ENCODE data around the gene MFNG.

The MFNG gene

DNA sequence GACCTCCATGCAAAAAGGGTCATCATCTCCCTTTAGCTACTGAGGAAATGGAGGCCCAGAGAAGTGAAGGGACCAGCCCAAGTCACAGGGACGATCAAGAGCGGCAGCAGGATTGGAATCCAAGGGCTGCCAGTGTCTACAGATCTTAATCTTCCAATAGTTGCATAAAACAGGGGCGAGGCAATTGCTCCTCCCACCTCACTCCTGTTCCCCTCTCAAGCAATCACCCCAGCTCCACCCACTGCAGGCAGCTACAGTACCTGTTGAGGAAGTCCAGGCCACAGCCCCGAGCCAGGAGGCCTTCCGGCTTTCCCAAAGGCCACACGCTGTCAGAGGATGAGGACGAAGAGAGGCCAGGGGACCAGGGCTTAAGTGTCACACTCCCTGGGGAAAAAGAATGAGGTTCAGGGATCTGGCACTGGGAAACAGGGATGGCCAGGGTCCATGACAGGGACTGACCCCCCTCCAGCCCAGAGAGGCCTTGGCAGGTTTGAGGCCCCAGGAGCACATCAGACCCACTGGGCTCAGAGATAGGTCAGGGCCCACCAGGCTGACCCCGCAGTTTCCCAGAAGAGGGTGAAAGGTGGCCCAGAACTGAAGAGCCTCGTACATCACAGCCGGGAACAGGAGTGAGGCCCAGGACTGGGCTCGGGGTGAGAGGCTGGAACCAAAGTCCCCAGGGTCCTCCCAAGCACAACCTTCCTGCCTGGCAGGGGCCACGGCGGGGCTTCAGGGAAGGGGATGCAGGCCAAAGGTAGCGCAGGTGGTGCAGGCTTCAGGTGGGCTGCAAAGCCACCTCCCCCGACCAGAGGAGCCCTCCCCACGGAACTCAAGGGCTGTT, 16.4 kb upstream of the MFNG start:
- Histone ChIP-seq H3K27ac (replicated peaks) (no peak overlapping the region), H3K4me3 (replicated peaks; ENCODE audit: insufficient read depth, low read length) (no peak overlapping the region), H3K27me3 (ENCODE audit: insufficient read depth, poor library complexity, severe bottlenecking) (peaks cover 11% of the 10 kb centered on the region)
- peak in 1 of 2 experiments; percentile 56 for DNase-seq (ENCODE audit: low read depth in 1 of 2, low spot score in 1 of 2)
- TF ChIP-seq SPI1 (IDR thresholded peaks at IDR 0.05; ENCODE audit: borderline replicate concordance, low read depth) (no peak), GABPA (IDR thresholded peaks at IDR 0.05; ENCODE audit: low read depth) (no peak), POLR2AphosphoS5 (IDR thresholded peaks at IDR 0.05; ENCODE audit: low read depth) (no peak)
- TF ChIP-seq, protein P1, sequence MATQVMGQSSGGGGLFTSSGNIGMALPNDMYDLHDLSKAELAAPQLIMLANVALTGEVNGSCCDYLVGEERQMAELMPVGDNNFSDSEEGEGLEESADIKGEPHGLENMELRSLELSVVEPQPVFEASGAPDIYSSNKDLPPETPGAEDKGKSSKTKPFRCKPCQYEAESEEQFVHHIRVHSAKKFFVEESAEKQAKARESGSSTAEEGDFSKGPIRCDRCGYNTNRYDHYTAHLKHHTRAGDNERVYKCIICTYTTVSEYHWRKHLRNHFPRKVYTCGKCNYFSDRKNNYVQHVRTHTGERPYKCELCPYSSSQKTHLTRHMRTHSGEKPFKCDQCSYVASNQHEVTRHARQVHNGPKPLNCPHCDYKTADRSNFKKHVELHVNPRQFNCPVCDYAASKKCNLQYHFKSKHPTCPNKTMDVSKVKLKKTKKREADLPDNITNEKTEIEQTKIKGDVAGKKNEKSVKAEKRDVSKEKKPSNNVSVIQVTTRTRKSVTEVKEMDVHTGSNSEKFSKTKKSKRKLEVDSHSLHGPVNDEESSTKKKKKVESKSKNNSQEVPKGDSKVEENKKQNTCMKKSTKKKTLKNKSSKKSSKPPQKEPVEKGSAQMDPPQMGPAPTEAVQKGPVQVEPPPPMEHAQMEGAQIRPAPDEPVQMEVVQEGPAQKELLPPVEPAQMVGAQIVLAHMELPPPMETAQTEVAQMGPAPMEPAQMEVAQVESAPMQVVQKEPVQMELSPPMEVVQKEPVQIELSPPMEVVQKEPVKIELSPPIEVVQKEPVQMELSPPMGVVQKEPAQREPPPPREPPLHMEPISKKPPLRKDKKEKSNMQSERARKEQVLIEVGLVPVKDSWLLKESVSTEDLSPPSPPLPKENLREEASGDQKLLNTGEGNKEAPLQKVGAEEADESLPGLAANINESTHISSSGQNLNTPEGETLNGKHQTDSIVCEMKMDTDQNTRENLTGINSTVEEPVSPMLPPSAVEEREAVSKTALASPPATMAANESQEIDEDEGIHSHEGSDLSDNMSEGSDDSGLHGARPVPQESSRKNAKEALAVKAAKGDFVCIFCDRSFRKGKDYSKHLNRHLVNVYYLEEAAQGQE (IDR thresholded peaks at IDR 0.05; ENCODE audit: insufficient replicate concordance, low read depth): no peak
- TF ChIP-seq, protein P2, sequence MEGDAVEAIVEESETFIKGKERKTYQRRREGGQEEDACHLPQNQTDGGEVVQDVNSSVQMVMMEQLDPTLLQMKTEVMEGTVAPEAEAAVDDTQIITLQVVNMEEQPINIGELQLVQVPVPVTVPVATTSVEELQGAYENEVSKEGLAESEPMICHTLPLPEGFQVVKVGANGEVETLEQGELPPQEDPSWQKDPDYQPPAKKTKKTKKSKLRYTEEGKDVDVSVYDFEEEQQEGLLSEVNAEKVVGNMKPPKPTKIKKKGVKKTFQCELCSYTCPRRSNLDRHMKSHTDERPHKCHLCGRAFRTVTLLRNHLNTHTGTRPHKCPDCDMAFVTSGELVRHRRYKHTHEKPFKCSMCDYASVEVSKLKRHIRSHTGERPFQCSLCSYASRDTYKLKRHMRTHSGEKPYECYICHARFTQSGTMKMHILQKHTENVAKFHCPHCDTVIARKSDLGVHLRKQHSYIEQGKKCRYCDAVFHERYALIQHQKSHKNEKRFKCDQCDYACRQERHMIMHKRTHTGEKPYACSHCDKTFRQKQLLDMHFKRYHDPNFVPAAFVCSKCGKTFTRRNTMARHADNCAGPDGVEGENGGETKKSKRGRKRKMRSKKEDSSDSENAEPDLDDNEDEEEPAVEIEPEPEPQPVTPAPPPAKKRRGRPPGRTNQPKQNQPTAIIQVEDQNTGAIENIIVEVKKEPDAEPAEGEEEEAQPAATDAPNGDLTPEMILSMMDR (IDR thresholded peaks at IDR 0.05; ENCODE audit: insufficient read depth, low read length): no peak

DNA sequence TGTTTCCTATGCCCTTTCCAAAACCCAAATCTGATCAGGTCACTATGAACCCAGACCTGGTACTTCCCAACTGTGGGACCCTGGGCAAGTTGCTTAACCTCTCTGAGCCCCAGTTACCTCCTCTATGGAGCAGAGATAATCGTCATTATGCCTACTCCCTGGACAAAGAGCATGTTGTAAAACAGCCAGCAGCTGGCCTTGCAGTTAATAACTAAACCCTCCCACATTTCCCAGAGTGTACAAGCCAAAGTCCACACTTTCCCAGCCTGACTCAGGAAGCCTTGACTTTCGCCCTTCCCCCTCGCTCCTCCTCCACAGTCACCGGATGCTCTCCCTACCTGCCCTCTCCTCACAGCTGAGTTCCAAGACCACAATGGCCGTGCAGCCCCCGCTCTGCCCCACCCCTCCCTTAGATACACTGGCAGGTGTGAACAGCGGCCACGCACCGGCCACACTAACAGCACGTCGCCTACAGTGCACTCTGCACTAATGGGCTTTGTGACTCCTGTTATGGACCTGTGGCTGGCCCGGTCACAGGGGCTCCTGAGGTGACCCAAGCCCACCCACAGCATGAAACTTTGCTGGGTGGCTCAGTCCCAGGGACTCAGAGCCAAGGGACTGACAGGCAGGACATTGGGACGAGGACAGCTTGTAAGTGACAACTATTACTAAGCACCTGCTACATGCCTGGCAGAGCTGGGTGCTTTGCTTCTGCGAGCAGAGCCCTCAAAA, 15.6 kb upstream of the MFNG start:
- H3K27ac ChIP-seq (replicated peaks): no peak overlapping the region
- no peak for DNase-seq (ENCODE audit: low read depth in 1 of 2, low spot score in 1 of 2)
- H3K27me3 ChIP-seq (ENCODE audit: insufficient read depth, poor library complexity, severe bottlenecking): peaks cover 14% of the 10 kb centered on the region
- TF ChIP-seq, protein P1 (IDR thresholded peaks at IDR 0.05; ENCODE audit: insufficient replicate concordance, low read depth): no peak
- TF ChIP-seq POLR2AphosphoS5 (IDR thresholded peaks at IDR 0.05; ENCODE audit: low read depth): no peak
- TF ChIP-seq, protein P2 (IDR thresholded peaks at IDR 0.05; ENCODE audit: insufficient read depth, low read length): no peak
- TF ChIP-seq GABPA (IDR thresholded peaks at IDR 0.05; ENCODE audit: low read depth): no peak
- no peak for TF ChIP-seq SPI1 (IDR thresholded peaks at IDR 0.05; ENCODE audit: borderline replicate concordance, low read depth)
- H3K4me3 ChIP-seq (replicated peaks; ENCODE audit: insufficient read depth, low read length): no peak overlapping the region

DNA sequence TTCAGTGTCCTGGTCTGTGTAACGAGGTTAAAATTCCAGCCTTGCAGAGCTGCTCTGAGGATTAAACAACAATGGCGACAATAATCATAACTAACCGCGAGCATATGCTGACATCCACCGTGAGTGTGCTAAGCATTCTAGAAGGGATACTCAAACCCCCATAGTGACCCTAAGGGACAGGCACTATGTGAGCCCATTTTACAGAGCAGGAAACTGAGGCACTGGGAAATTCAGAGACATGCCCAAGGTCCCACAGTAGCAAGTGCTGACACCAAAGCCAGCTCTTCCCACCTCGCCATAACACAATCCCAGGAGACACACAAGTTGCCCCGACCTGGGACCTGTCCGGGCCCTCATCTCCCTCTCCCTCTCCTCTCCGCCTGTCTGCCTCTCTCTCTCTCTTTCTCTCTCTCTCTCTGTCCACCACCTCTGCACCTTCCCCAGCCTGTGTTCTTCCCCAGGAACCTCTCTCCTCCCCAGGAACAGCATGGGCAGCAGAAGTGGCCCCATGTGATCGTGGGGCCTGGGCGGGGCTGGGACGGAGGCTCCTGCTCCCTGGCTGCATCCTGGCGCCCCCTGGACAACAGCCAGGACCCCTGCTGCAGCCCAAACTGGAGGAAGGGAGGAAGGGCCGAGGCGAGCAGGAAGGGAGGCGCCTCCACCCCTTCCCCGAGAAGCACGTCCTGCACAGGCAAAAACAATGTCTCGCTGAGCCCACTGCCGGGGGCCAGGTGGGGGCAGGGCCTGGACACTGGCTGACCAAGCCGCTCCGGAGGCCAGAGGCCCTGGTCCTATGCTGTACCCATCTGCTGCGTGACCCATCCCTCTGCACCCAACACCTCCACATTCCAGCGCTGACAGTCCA, 14.8 kb upstream of the MFNG start:
- DNase-seq (ENCODE audit: low read depth in 1 of 2, low spot score in 1 of 2): no peak
- no peak overlapping the region for H3K4me3 ChIP-seq (replicated peaks; ENCODE audit: insufficient read depth, low read length)
- H3K27ac ChIP-seq (replicated peaks): no peak overlapping the region
- H3K27me3 ChIP-seq (ENCODE audit: insufficient read depth, poor library complexity, severe bottlenecking): peaks cover 14% of the 10 kb centered on the region
- TF ChIP-seq SPI1 (IDR thresholded peaks at IDR 0.05; ENCODE audit: borderline replicate concordance, low read depth): no peak
- TF ChIP-seq, protein P2 (IDR thresholded peaks at IDR 0.05; ENCODE audit: insufficient read depth, low read length): no peak

Measured in HL-60 (cell line).